ENCODE measurements around the gene TRIM69.
"Not testable (repeated sequence)": the region's sequence is repeated elsewhere in the genome, so short reads cannot be mapped to it uniquely, and the experiment has no call there.

TRIM69 gene

GRCh38 chr15:44775953-44776352, 39.6 kb downstream of the TRIM69 start:
- H3K27me3 Mint-ChIP-seq (ENCODE audit: low read depth, poor library complexity) = peaks cover 13% of the 10 kb centered on the region
- H3K9me3 Mint-ChIP-seq = peaks cover 36% of the 10 kb centered on the region
- no peak for DNase-seq
- no peaks in the 10 kb centered on the region for H3K36me3 Mint-ChIP-seq (ENCODE audit: low read depth)
- H3K4me1 Mint-ChIP-seq = peaks cover 4% of the 10 kb centered on the region
- H3K27ac Mint-ChIP-seq = no peak overlapping the region
- no peak overlapping the region for H3K4me3 Mint-ChIP-seq
- no peak for TF ChIP-seq CTCF (IDR thresholded peaks at IDR 0.05)

DNA sequence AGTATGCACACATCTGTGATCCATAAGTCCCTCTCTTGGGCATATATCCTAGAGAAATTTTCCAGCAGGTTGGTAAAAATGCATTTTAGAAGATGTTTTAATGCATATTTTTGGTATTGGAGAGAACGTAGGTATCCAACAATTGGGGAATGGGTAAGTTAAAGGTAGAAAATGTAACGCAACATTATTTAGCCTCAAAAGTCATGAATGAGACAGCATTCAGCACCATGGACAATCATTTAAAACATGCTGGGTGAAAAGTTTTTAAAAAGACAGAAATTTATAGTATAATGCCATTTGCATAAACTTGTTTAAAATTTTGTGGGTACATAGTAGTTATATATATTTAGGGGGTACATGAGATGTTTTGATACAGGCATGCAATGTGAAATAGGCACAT, 43.4 kb downstream of the TRIM69 start:
- Mint-ChIP-seq H3K27me3 (ENCODE audit: low read depth, poor library complexity) (peaks cover 15% of the 10 kb centered on the region), H3K36me3 (ENCODE audit: low read depth) (no peaks in the 10 kb centered on the region), H3K4me3 (no peak overlapping the region), H3K4me1 (peaks cover 19% of the 10 kb centered on the region), H3K27ac (no peak overlapping the region), H3K9me3 (no peaks in the 10 kb centered on the region)
- no peak for TF ChIP-seq CTCF (IDR thresholded peaks at IDR 0.05)
- no peak for DNase-seq

- no peak overlapping the region for H3K4me3 Mint-ChIP-seq
Observed at GRCh38 chr15:44780608-44781007, 44.3 kb downstream of the TRIM69 start.

GRCh38 chr15:44781128-44781810, 44.9 kb downstream of the TRIM69 start:
- Mint-ChIP-seq H3K9me3 (no peaks in the 10 kb centered on the region), H3K27ac (no peak overlapping the region), H3K27me3 (ENCODE audit: low read depth, poor library complexity) (peaks cover 18% of the 10 kb centered on the region), H3K4me1 (peaks cover 19% of the 10 kb centered on the region), H3K4me3 (no peak overlapping the region), H3K36me3 (ENCODE audit: low read depth) (no peaks in the 10 kb centered on the region)
- TF ChIP-seq CTCF (IDR thresholded peaks at IDR 0.05) = no peak
- DNase-seq = no peak

More at GRCh38 chr15:44780608-44781007, 44.3 kb downstream of the TRIM69 start:
- H3K27ac Mint-ChIP-seq = no peak overlapping the region
- H3K9me3 Mint-ChIP-seq = no peaks in the 10 kb centered on the region
- peaks cover 18% of the 10 kb centered on the region for H3K27me3 Mint-ChIP-seq (ENCODE audit: low read depth, poor library complexity)
- peaks cover 19% of the 10 kb centered on the region for H3K4me1 Mint-ChIP-seq
- no peaks in the 10 kb centered on the region for H3K36me3 Mint-ChIP-seq (ENCODE audit: low read depth)
- no peak for TF ChIP-seq CTCF (IDR thresholded peaks at IDR 0.05)
- no peak for DNase-seq

DNA sequence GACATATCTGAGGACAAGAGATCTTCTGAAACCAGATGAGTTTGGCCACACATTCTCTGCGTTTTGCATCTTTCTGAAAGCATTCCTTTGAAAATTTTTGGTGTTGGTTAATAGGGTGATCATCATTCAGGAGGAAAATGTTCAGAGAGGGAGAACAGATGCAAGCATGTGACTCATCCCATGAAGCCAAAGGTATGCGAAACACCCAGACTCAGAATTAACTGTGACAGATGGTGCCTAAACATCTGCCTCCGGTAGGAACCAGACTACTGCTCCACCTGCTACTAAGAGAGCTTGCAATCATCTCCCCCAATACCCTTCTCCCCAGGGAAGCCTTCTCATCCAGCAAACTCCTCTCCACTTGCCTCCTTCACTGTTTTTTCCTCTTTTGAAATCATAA, 46.2 kb downstream of the TRIM69 start:
- H3K27me3 Mint-ChIP-seq (ENCODE audit: low read depth, poor library complexity) = peaks cover 21% of the 10 kb centered on the region
- no peaks in the 10 kb centered on the region for H3K9me3 Mint-ChIP-seq
- DNase-seq = no peak
- H3K4me1 Mint-ChIP-seq = peaks cover 19% of the 10 kb centered on the region
- H3K4me3 Mint-ChIP-seq = no peak overlapping the region
- TF ChIP-seq CTCF (IDR thresholded peaks at IDR 0.05) = no peak
- no peak overlapping the region for H3K27ac Mint-ChIP-seq
- H3K36me3 Mint-ChIP-seq (ENCODE audit: low read depth) = no peaks in the 10 kb centered on the region

DNA sequence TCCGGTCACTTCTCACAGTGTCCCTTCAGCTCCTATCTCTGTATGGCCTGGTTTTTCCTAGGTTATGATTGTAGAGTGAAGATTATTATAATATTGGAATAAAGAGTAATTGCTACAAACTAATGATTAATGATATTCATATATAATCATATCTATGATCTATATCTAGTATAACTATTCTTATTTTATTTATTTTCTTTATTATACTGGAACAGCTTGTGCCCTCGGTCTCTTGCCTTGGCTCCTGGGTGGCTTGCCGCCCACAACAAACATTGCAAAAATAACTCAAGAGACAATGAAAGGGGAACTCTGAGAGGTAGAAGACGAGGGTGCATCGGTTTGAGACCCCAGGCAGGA, 48.6 kb downstream of the TRIM69 start:
- H3K36me3 Mint-ChIP-seq (ENCODE audit: low read depth); H3K9me3 Mint-ChIP-seq; DNase-seq; H3K27ac Mint-ChIP-seq: not testable (repeated sequence)
- peak overlapping the region; percentile 89 for H3K4me3 Mint-ChIP-seq
- peaks cover 19% of the 10 kb centered on the region for H3K4me1 Mint-ChIP-seq
- TF ChIP-seq CTCF (IDR thresholded peaks at IDR 0.05) = peak; percentile 56
- peaks cover 23% of the 10 kb centered on the region for H3K27me3 Mint-ChIP-seq (ENCODE audit: low read depth, poor library complexity)

Measured in nephron progenitor cell (in vitro differentiated cells).